Activated CD4-positive, alpha-beta T cell treated with anti-CD3 and anti-CD28 coated beads, Interleukin-2, amount 50 U/mL, for 48 hours (primary cell): Measurements from ENCODE around the gene LTBP1.

Experiments used
- DNase-seq, 2 experiments: peaks; one replicate each; pipeline ENCODE4 v3.0.0-alpha.2; 2020

LTBP1 gene

GRCh38 chr2:33321876-33322483 is 375.2 kb downstream of the LTBP1 start:
- no peak for DNase-seq

GRCh38 chr2:33322612-33323011 is 375.9 kb downstream of the LTBP1 start:
- no peak for DNase-seq

DNA sequence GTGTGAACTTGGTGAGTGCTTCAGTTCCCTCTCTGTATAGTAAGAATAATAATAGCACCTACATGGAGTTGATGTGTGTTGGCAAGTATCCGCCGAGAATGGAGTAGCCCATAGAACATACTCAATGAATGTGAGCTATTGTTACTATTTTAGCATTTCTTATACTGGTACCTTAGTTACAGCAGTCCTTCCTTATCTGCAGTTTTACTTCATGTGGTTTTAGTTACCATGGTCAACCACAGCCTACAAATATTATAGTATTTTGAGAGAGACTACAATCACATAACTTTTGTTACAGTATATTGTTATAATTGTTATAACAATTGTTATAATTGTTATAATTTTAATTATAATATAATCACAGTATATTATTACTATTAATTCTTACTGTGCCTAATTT is 377.2 kb downstream of the LTBP1 start:
- no peak for DNase-seq

DNA sequence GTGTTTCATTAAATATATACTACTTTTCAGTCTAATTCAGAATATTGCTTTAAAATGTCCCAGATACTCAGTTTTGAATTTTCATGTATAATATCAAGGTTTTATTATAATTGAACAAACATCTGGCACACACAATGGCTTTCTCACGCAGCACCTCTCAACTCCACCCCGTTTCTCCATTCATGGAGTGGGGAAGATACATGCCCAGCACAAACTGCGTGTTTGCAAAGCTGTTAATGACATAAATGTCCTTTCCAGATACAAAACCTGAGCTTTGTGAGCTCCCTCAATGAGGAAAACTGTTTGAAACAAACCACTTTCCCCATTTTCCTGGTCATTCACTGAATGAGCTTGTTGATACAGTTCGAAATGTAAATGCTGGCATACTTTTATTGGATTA is 379.3 kb downstream of the LTBP1 start:
- no peak for DNase-seq

- no peak for DNase-seq
Measured at GRCh38 chr2:33333433-33333832, 386.7 kb downstream of the LTBP1 start.

DNA sequence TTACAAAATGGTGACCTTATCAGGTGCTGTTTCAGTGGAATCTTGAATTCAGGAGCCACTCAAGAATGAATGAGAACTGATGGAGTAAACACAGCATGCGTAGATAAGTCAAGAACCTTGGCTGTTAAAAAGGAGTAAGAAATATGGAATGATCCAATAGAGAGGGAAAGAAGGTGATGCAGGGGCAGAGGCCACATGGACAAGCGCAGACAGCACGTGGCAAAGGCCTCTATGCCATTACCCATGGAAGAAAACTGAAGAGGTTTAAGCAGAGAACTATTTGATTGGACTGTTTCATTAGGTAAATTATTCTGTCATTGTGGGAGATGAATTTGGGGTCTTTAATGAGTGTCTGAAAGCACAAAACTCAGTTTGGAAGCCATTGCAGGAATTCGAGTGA is 387.3 kb downstream of the LTBP1 start:
- no peak for DNase-seq

GRCh38 chr2:33335516-33335915 is 388.8 kb downstream of the LTBP1 start:
- DNase-seq = no peak

DNA sequence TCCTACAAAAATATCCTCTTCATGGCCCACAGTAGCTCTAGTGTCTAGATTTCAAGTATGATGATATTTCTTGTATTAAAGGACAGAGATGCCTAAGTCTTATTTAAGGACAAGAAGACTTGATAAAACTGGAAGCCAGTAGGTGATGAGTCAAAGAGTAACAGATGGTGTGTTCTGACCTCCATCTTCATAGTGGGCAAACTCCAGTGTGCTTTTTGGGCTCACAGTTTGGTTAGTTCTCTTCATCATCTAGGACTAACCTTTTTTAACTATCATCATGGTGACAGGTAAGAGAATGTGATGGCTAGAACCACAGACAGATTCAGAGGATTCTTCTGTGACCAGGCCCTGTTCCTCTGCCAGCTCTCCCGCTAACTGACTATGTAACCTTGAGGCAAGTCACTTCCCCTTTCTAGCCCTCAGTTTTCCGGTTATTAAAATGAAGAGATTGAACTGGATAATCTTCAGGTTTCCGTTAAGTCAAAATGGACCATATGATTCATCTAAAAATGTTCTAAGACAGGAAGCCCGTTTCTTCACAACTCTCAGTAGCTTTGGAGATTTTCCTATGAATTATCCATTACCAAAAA is 389.4 kb downstream of the LTBP1 start:
- no peak for DNase-seq

DNA sequence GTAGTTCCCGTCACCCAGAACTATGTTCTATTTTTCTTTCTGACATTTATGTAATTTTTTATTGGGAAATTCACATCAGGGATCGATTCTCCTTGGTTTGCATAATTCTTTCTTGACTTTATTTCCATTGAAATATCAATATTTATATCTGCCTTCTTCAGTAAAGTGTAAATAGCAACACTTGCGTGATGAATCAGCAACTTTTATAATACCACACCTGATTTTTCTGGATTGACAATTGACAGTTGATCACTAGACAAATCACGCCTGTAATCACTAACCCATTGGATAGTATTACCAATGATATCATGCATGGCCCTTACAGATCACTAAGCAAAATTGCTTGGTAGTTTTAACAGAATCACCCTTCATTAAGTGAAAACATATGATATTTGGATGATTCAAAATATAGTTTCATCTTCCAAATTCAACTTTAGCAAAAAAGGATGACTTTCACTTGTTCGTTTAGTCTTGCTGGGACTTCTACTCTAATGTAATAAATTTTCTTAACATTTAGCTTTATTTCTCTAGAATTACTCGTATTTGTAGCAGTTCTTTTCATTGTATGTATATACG is 390.7 kb downstream of the LTBP1 start:
- no peak for DNase-seq

DNA sequence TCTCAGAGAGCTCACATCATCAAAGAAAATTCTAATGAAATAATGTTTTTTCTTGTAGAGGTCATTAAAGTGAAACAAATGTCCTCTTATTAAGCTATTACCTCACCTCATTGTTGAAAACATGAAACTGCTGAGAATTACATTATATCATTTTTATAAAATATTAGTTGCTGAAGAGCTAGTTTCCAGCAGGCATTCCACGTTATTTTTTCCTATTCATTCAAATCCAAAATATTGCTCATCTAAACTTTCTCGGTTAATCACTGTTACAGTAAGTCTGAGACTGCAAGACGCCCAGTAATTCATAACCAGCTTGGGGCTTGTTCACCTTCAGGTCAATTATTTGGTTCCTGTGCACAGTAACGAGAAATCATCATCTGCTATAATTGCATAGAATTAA is 391.2 kb downstream of the LTBP1 start:
- DNase-seq = no peak

DNA sequence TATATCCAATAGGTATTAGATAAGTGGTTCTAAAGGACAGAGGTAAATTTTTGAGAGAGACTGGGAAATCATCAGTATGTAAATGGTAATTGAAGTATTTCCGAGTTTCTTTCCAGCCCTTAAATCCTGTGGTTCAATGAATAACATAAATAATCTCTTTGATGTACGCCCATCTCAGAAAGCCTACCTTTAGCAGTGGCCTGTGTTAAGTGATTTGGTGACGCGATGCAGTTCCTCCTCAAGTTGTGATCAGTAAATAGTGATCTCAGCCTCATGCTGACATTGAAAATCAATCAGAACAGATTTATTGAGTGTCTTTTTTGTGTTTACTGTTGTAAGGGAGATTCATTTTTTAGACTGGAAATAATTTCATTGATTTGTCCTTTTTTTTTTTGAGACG is 392.5 kb downstream of the LTBP1 start:
- no peak for DNase-seq

DNA sequence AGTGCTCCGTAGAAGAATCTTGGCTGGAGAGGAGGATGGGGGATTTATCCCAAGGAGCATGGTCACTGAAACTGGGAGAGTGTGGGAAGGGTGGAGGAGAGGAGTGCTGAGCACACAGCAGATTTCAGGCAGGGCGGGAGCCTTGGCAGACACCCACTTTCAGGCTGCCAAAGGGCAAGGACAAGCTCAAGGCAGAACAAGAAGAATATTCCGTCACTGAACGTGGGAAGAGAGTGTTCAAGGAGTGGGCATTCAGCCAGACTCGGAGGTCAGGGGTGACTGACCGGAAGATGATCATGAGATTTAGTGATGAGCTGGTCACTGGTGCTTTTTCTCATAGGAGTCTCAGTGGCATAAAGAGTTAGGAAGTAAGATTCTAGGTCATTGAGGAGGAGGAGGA is 393.5 kb downstream of the LTBP1 start:
- DNase-seq = no peak

- no peak for DNase-seq
Measured at GRCh38 chr2:33342171-33342570, 395.4 kb downstream of the LTBP1 start.

DNA sequence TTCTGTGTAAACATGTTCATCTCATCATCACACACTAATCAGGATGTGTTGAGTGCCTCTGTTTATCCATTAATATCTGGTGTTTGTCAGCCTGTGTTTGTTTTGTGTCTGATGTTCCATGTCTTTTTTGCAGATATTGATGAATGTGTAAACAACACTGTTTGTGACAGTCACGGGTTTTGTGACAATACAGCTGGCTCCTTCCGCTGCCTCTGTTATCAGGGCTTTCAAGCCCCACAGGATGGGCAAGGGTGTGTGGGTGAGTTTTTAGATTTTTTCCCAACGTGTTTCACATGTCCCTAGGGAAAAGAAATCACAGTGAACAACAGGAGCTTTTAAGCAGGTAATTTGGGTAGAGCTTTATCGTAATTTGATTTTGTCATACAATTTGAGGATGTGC is 396.0 kb downstream of the LTBP1 start:
- DNase-seq = no peak

GRCh38 chr2:33343387-33343895 is 396.7 kb downstream of the LTBP1 start:
- DNase-seq = no peak

- no peak for DNase-seq
Measured at GRCh38 chr2:33344230-33344629, 397.5 kb downstream of the LTBP1 start.

DNA sequence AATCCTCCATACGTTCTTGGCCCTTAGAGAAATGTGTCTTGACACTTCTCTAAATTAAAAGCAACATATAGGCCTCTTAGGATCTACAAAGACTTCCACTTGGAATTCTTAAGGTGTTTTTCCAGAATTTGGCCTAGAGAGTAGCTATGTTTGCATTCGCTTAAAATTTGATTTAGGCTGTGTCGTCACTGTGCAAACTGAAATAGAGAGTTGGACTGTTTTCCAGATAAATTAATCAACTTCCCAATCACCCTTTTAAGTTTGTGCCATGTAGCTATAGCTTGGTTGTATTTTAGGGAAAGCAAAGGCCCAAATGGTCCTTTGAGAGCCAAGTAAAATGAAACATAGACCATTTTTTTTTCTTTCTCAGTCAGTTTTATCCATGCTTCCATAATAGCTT is 401.1 kb downstream of the LTBP1 start:
- DNase-seq = no peak

DNA sequence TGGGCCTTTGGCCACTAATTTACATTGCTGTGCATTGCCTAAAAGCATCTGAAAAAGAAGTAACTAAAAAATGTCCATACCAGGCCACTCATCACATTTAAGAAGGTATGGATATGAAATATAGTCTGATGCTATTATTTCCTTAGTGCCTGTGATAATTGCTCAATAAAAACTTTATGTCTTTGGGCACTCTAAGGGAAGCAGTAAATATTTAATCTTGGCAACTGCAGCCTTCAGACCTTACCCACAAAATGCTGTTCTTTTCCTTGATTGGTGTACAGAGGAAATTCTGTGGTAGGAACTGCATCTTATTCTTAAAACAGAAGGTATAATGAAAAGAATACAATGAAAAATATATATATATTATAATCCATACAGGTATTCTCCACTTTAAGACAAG is 403.9 kb downstream of the LTBP1 start:
- no peak for DNase-seq

GRCh38 chr2:33351781-33352180 is 405.0 kb downstream of the LTBP1 start:
- no peak for DNase-seq

DNA sequence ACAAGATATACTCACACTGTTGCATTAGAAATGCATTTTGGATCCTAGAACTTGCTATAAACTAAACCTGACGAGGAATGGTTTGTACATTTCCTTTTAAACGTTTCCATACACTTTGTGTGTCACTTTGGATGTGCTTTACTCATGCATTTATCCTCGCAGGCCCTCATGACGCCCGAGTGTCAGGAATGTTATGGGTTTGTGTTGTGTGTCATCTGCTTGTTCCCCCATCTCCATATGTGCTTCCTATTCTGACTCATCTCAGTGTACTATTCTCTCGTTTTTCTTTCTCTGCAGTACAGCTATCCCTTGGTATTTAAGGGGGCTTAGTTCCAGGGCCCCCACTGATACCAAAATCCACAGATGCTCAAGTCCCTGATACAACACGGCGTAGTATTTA is 408.2 kb downstream of the LTBP1 start:
- DNase-seq = no peak

- DNase-seq = no peak
Measured at GRCh38 chr2:33358878-33359277, 412.1 kb downstream of the LTBP1 start.

GRCh38 chr2:33363325-33364298 is 416.9 kb downstream of the LTBP1 start:
- no peak for DNase-seq

- no peak for DNase-seq
Measured at GRCh38 chr2:33365264-33365970, 418.7 kb downstream of the LTBP1 start.
